ENCODE data around the gene GPS2. TPM values are rescaled to one million over a fixed set of nuclear protein-coding genes. Genes with fewer than 3 reads are reported as not detected.
A peak's percentile ranks its signal among the peaks of the same experiment; 100 is the strongest.

Gene GPS2
- total RNA-seq, 4 donors from 2014 or later, result 40.9 to 80.7 (median 70.5) TPM

- Histone ChIP-seq H3K4me3 (peak overlapping the region in 1 of 4 donors; percentile 5), H3K27me3 (no peaks in the 10 kb centered on the region), H3K27ac (peak overlapping the region; percentile 98 to 100 (median 98)), H3K9me3 (no peaks in the 10 kb centered on the region), H3K4me1 (peaks cover 32 to 53% (median 39%) of the 10 kb centered on the region in 3 donors), H3K36me3 (no peaks in the 10 kb centered on the region)
- WGBS, 2 donors, result 7 to 26% methylated on average over 3 of the region's 12 CpGs
- no peak for TF ChIP-seq POLR2A (IDR thresholded peaks at IDR 0.05)
- TF ChIP-seq CTCF (IDR thresholded peaks at IDR 0.05), result peak; percentile 85 to 96 (median 90)
- intact Hi-C loops (cut with DNase I), result loop anchor here (5.0 kb wide), 1 partner anchor 81 kb away; the partner anchor contains the start of genes FGF11 and TMEM102
- no peak for DNase-seq
Observed at GRCh38 chr17:7356072-7356549, 41.0 kb upstream of the GPS2 start.

GRCh38 chr17:7355573-7355972, 40.4 kb upstream of the GPS2 start:
- 67 to 82% methylated on average over 7 to 8 of the region's 8 CpGs for WGBS, 2 donors
- intact Hi-C loops (cut with DNase I), result loop anchor here (5.0 kb wide), 1 partner anchor 82 kb away; the partner anchor contains the start of genes FGF11 and TMEM102
- Histone ChIP-seq H3K27me3 (no peaks in the 10 kb centered on the region), H3K4me3 (no peak overlapping the region), H3K9me3 (no peaks in the 10 kb centered on the region), H3K4me1 (peaks cover 38 to 59% (median 43%) of the 10 kb centered on the region in 3 donors), H3K27ac (peak overlapping the region; percentile 98 to 100 (median 98)), H3K36me3 (no peaks in the 10 kb centered on the region)
- TF ChIP-seq CTCF (IDR thresholded peaks at IDR 0.05) (no peak), POLR2A (IDR thresholded peaks at IDR 0.05) (no peak)
- no peak for DNase-seq

DNA sequence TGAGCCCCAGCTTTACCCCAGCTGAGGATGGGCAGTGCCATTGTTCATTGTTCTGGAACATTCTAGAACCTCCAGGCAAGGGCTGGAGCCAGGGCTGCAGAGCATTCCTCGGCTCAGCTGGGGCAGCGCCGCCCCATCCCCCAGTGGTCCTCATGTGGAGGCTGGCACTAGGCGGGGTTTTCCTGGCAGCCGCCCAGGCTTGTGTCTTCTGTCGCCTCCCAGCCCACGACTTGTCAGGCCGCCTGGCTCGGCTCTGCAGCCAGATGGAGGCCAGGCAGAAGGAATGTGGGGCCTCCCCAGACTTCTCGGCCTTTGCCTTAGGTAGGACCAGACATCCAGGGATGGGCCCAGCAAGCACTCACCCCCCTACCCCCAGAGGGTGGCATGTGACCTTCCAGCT, 39.9 kb upstream of the GPS2 start, which contains the start of gene TMEM95:
Gene TMEM95, plus strand, starts transcription at position 104 of the 400 bp plus-strand sequence. Its CDS starts 49 bp downstream, at position 153.
- Histone ChIP-seq H3K4me1 (peaks cover 43 to 64% (median 48%) of the 10 kb centered on the region in 3 donors), H3K36me3 (no peaks in the 10 kb centered on the region), H3K9me3 (no peaks in the 10 kb centered on the region), H3K27me3 (no peaks in the 10 kb centered on the region), H3K27ac (peak within 1 kb of the TSS; percentile 98 to 100 (median 98)), H3K4me3 (peak within 1 kb of the TSS in 3 of 4 donors; percentile 34 to 88 (median 80))
- TF ChIP-seq POLR2A (IDR thresholded peaks at IDR 0.05), result no peak
- TF ChIP-seq CTCF (IDR thresholded peaks at IDR 0.05), result no peak
- intact Hi-C loops (cut with DNase I), result loop anchor here (5.0 kb wide), 1 partner anchor 82 kb away; the partner anchor contains the start of genes FGF11 and TMEM102
- DNase-seq, result no peak
- no CpG with 5 or more reads among the region's 10 CpGs for WGBS, 2 donors

DNA sequence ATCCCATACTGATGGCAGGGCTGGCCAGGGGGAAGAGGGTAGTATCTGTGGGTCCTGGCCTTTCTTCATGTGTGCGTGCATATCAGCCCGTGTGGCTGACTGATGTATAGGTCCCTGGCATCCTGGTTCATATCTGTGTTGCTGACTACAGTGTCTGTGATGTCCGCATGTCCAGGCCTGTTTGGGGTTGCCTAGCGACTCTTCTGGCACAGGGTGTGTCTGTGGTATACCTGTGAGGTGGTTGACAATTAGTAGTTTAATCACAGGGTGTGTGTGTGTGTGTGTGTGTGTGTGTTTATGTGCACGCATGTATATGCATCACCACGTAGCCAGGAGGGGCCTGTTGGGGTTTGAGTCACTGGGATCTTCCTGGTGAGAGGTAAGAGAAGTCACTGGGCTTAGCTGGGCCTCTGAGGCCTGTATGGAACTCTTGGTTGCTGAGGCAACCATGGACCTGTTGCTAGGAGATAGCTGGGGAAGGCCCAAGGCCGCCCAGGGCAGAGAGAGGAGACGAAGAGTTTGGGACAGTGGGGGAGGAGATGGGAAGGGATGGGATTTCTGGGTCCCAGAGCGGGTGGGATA, 39.2 kb upstream of the GPS2 start:
- no peaks in the 10 kb centered on the region for H3K27me3 ChIP-seq
- H3K4me1 ChIP-seq, result peaks cover 48 to 71% (median 54%) of the 10 kb centered on the region in 3 donors
- peak overlapping the region; percentile 98 to 100 (median 98) for H3K27ac ChIP-seq
- no peaks in the 10 kb centered on the region for H3K36me3 ChIP-seq
- H3K9me3 ChIP-seq, result no peaks in the 10 kb centered on the region
- no peak for DNase-seq
- TF ChIP-seq POLR2A (IDR thresholded peaks at IDR 0.05) (peak in 1 of 4 donors; percentile 23), CTCF (IDR thresholded peaks at IDR 0.05) (peak in 3 of 6 experiments; percentile 21 to 53 (median 27))
- WGBS, 2 donors, result 39 to 51% methylated on average over 5 to 9 of the region's 9 CpGs
- intact Hi-C loops (cut with DNase I), result no loop called here
- H3K4me3 ChIP-seq, result peak overlapping the region in 3 of 4 donors; percentile 34 to 88 (median 80)
